Liver (tissue), 9 donors: ENCODE results near the gene LMOD2. TPM values are rescaled to one million over a fixed set of nuclear protein-coding genes. Genes with fewer than 3 reads are reported as not detected.

Experiments used
- DNase-seq: peaks from one replicate; pipeline ENCODE4 v3.0.0-alpha.2; 2017; ENCODE audit warnings: low spot score
- H3K27ac ChIP-seq, 2 donors: one replicate each; pipeline ENCODE4 v1.7.0; 2013; ENCODE audit warnings: inconsistent platforms in 2 of 2, low read length in 2 of 2, control low read depth in 1 of 2, low read depth in 1 of 2, mild to moderate bottlenecking in 1 of 2
- H3K27me3 ChIP-seq, 4 donors: one replicate each; pipeline versions ENCODE4 v1.6.1 to v1.7.0; 2013; ENCODE audit warnings: low read length in 3 of 4, inconsistent platforms in 1 of 4, mild to moderate bottlenecking in 1 of 4, moderate library complexity in 1 of 4; ENCODE audit not compliant: control insufficient read depth in 4 of 4, insufficient read depth in 4 of 4
- H3K36me3 ChIP-seq, 4 donors: one replicate each; pipeline versions ENCODE4 v1.6.1 to v1.7.0; 2013; ENCODE audit warnings: low read length in 3 of 4, mild to moderate bottlenecking in 3 of 4, low read depth in 1 of 4, moderate library complexity in 1 of 4; ENCODE audit not compliant: control insufficient read depth in 4 of 4, insufficient read depth in 3 of 4
- H3K4me1 ChIP-seq, 4 donors: one replicate each; pipeline versions ENCODE4 v1.6.1 to v1.7.0; 2013; ENCODE audit warnings: low read length in 3 of 4, mild to moderate bottlenecking in 3 of 4, moderate library complexity in 1 of 4; ENCODE audit not compliant: control insufficient read depth in 4 of 4, insufficient read depth in 4 of 4
- H3K4me3 ChIP-seq, 3 donors: one replicate each; pipeline versions ENCODE4 v1.6.1 to v1.7.0; 2013; ENCODE audit warnings: low read length in 3 of 3, control low read depth in 1 of 3, low read depth in 1 of 3, mild to moderate bottlenecking in 1 of 3
- H3K9ac ChIP-seq, 2 donors: one replicate each; pipeline ENCODE4 v1.7.0; 2013; ENCODE audit warnings: low read length in 2 of 2, mild to moderate bottlenecking in 2 of 2, moderate library complexity in 2 of 2, control low read depth in 1 of 2, low read depth in 1 of 2
- H3K9me3 ChIP-seq, 4 donors: one replicate each; pipeline versions ENCODE4 v1.6.1 to v1.7.0; 2013; ENCODE audit warnings: low read length in 3 of 4; ENCODE audit not compliant: control insufficient read depth in 4 of 4
- ATF3 ChIP-seq: IDR thresholded peaks from 2 replicates; pipeline ENCODE4 v1.6.1; 2016; ENCODE audit warnings: antibody characterized with exemption
- CTCF ChIP-seq: fragments of 150-350 bp; IDR thresholded peaks from 2 replicates; pipeline ENCODE4 v1.5.1; 2017; ENCODE audit warnings: improper control_type of control experiment, low read depth, low read length; ENCODE audit not compliant: missing input control
- EGR1 ChIP-seq, 2 donors: IDR thresholded peaks; 2 replicates each; pipeline ENCODE4 v1.6.1; 2016 to 2018; ENCODE audit warnings: antibody characterized with exemption in 2 of 2, low read depth in 2 of 2
- FOXA1 ChIP-seq: IDR thresholded peaks from 2 replicates; pipeline ENCODE4 v1.6.1; 2016; ENCODE audit warnings: antibody characterized with exemption
- FOXA2 ChIP-seq: IDR thresholded peaks from 2 replicates; pipeline ENCODE4 v1.6.1; 2016; ENCODE audit warnings: antibody characterized with exemption
- GABPA ChIP-seq, 2 donors: IDR thresholded peaks in 1 of 2; conservative IDR thresholded peaks in 1 of 2; 2 replicates each; pipeline ENCODE4 v1.6.1; 2016; ENCODE audit warnings: antibody characterized with exemption in 2 of 2, mild to moderate bottlenecking in 1 of 2, moderate library complexity in 1 of 2
- HNF4A ChIP-seq, 2 donors: conservative IDR thresholded peaks; 2 replicates each; pipeline ENCODE4 v1.6.1; 2016; ENCODE audit warnings: antibody characterized with exemption in 2 of 2, mild to moderate bottlenecking in 2 of 2
- HNF4G ChIP-seq: IDR thresholded peaks from 2 replicates; pipeline ENCODE4 v1.6.1; 2016; ENCODE audit warnings: antibody characterized with exemption
- JUND ChIP-seq, 2 donors: IDR thresholded peaks; 2 replicates each; pipeline ENCODE4 v1.6.1; 2016; ENCODE audit warnings: antibody characterized with exemption in 2 of 2
- MAX ChIP-seq: IDR thresholded peaks from 2 replicates; pipeline ENCODE4 v1.6.1; 2016; ENCODE audit warnings: antibody characterized with exemption
- NR2F2 ChIP-seq: IDR thresholded peaks from 2 replicates; pipeline ENCODE4 v1.6.1; 2016; ENCODE audit warnings: antibody characterized with exemption
- RAD21 ChIP-seq, 2 donors: IDR thresholded peaks; 2 replicates each; pipeline ENCODE4 v1.6.1; 2016; ENCODE audit warnings: antibody characterized with exemption in 2 of 2, mild to moderate bottlenecking in 2 of 2
- REST ChIP-seq: IDR thresholded peaks from 2 replicates; pipeline ENCODE4 v1.6.1; 2016; ENCODE audit warnings: antibody characterized with exemption, mild to moderate bottlenecking
- RXRA ChIP-seq, 2 donors: IDR thresholded peaks; 2 replicates each; pipeline ENCODE4 v1.6.1; 2017 to 2018; ENCODE audit warnings: antibody characterized with exemption in 2 of 2, mild to moderate bottlenecking in 1 of 2
- SP1 ChIP-seq: IDR thresholded peaks from 2 replicates; pipeline ENCODE4 v1.6.1; 2018; ENCODE audit warnings: antibody characterized with exemption, mild to moderate bottlenecking
- TAF1 ChIP-seq: conservative IDR thresholded peaks from 2 replicates; pipeline ENCODE4 v1.6.1; 2016; ENCODE audit warnings: antibody characterized with exemption, mild to moderate bottlenecking
- YY1 ChIP-seq: IDR thresholded peaks from 2 replicates; pipeline ENCODE4 v1.6.1; 2016; ENCODE audit warnings: antibody characterized with exemption, mild to moderate bottlenecking
- WGBS: extraction: QIAGEN DNeasy Blood & Tissue Kit; methylation state at CpG from one replicate; pipeline ENCODE4 v1.1.7; 2013; 5-methylcytosine and 5-hydroxymethylcytosine counted together
- polyA plus RNA-seq, 2 donors: library from polyadenylated mRNA; stranded (reverse) in 1 of 2; unstranded in 1 of 2; fragments of 200-250 nt in 1 of 2; fragments of >200 nt in 1 of 2; fragmentation: Nextera tagmentation in 1 of 2; extraction: Ambion mirVana in 1 of 2; gene quantifications; one replicate each; pipeline versions ENCODE4 v1.2.1 to v1.2.3, GENCODE V29; 2013 to 2015
- total RNA-seq, 2 donors: library from RNA; depleted of rRNA; stranded (reverse); fragments of >200 nt; gene quantifications; one replicate each; pipeline ENCODE4 v1.2.3, GENCODE V29; 2014
- donor health status: healthy.
- donor health status: healthy.
- donor health status: healthy.
- donor health status: healthy.
- donor health status: healthy.

The LMOD2 gene
- total and polyA plus RNA-seq, 4 donors, result not detected

GRCh38 chr7:123663200-123663599, 7.5 kb downstream of the LMOD2 start:
- TF ChIP-seq SP1 (no peak), CTCF (no peak), EGR1 (IDR thresholded peaks at IDR 0.05; ENCODE audit: low read depth in 2 of 2) (no peak), MAX (no peak), RXRA (IDR thresholded peaks at IDR 0.05) (no peak), REST (no peak), GABPA (IDR thresholded peaks at IDR 0.05 in 1 of 2, conservative IDR thresholded peaks at IDR 0.05 in 1 of 2) (no peak), JUND (IDR thresholded peaks at IDR 0.05) (no peak), TAF1 (no peak), FOXA2 (no peak)
- no peak for DNase-seq
- no peaks in the 10 kb centered on the region for H3K36me3 ChIP-seq
- no peaks in the 10 kb centered on the region for H3K9me3 ChIP-seq
- no peak overlapping the region for H3K9ac ChIP-seq
- peaks cover 8 to 24% (median 19%) of the 10 kb centered on the region in 4 donors for H3K4me1 ChIP-seq
- H3K4me3 ChIP-seq, result no peak overlapping the region
- no peak overlapping the region for H3K27ac ChIP-seq
- 95% methylated on average over 6 of the region's 6 CpGs for WGBS
- H3K27me3 ChIP-seq, result no peaks in the 10 kb centered on the region

- H3K4me1 ChIP-seq, result peaks cover 9 to 34% (median 22%) of the 10 kb centered on the region in 4 donors
- H3K9me3 ChIP-seq, result no peaks in the 10 kb centered on the region
- no peak overlapping the region for H3K27ac ChIP-seq
- TF ChIP-seq HNF4A (conservative IDR thresholded peaks at IDR 0.05), result no peak
- no peak for TF ChIP-seq NR2F2
- TF ChIP-seq RAD21 (IDR thresholded peaks at IDR 0.05), result no peak
- no peak for TF ChIP-seq MAX
- no peak for TF ChIP-seq YY1
- TF ChIP-seq HNF4G, result no peak
- no peak for TF ChIP-seq GABPA (IDR thresholded peaks at IDR 0.05 in 1 of 2, conservative IDR thresholded peaks at IDR 0.05 in 1 of 2)
- TF ChIP-seq ATF3, result no peak
- TF ChIP-seq FOXA1, result no peak
- no peak for TF ChIP-seq REST
- TF ChIP-seq TAF1, result no peak
- no peak for TF ChIP-seq FOXA2
- no peaks in the 10 kb centered on the region for H3K27me3 ChIP-seq
- no peak overlapping the region for H3K9ac ChIP-seq
- DNase-seq, result no peak
- no peaks in the 10 kb centered on the region for H3K36me3 ChIP-seq
- no peak overlapping the region for H3K4me3 ChIP-seq
- WGBS, result 92% methylated on average over 2 of the region's 2 CpGs
Observed at GRCh38 chr7:123665157-123665556, 9.5 kb downstream of the LMOD2 start.
